Hypothalamus (tissue), 51 donors: Measurements from ENCODE around the gene SLC25A21.
"Not testable (repeated sequence)": the region's sequence is repeated elsewhere in the genome, so short reads cannot be mapped to it uniquely, and the experiment has no call there.

Experiments
- DNase-seq, 51 donors: peaks; one replicate each; lab custom pipeline; 2025; lab: John Stamatoyannopoulos, UW

The SLC25A21 gene

GRCh38 chr14:36900846-36901245, 271.6 kb downstream of the SLC25A21 start:
- no peak for DNase-seq

- not testable (repeated sequence) for DNase-seq
These were observed 276.1 kb downstream of the SLC25A21 start for GRCh38 chr14:36896300-36896699.

GRCh38 chr14:36884049-36884448, 288.4 kb downstream of the SLC25A21 start:
- DNase-seq = no peak

- DNase-seq = no peak
These were observed 292.1 kb downstream of the SLC25A21 start for GRCh38 chr14:36880276-36880675.

- no peak for DNase-seq
These were observed 292.8 kb downstream of the SLC25A21 start for GRCh38 chr14:36879558-36879957.

GRCh38 chr14:36874396-36875138, 297.8 kb downstream of the SLC25A21 start:
- DNase-seq = no peak

- DNase-seq = no peak
These were observed 301.6 kb downstream of the SLC25A21 start for GRCh38 chr14:36870776-36871175.

- DNase-seq = no peak
These were observed 303.3 kb downstream of the SLC25A21 start for GRCh38 chr14:36869125-36869524.

- DNase-seq = no peak
These were observed 305.5 kb downstream of the SLC25A21 start for GRCh38 chr14:36866867-36867266.

GRCh38 chr14:36863271-36863670, 309.1 kb downstream of the SLC25A21 start:
- DNase-seq = no peak

GRCh38 chr14:36862237-36862636, 310.2 kb downstream of the SLC25A21 start:
- DNase-seq = not testable (repeated sequence)

- no peak for DNase-seq
These were observed 311.6 kb downstream of the SLC25A21 start for GRCh38 chr14:36860831-36861230.

GRCh38 chr14:36859119-36859518, 313.3 kb downstream of the SLC25A21 start:
- DNase-seq = no peak

- no peak for DNase-seq
These were observed 314.5 kb downstream of the SLC25A21 start for GRCh38 chr14:36857842-36858445.

GRCh38 chr14:36857136-36857535, 315.3 kb downstream of the SLC25A21 start:
- DNase-seq = no peak

GRCh38 chr14:36856095-36856878, 316.1 kb downstream of the SLC25A21 start:
- DNase-seq = no peak

GRCh38 chr14:36855396-36855795, 317.0 kb downstream of the SLC25A21 start:
- no peak for DNase-seq

GRCh38 chr14:36852981-36853691, 319.3 kb downstream of the SLC25A21 start:
- no peak for DNase-seq

- no peak for DNase-seq
These were observed 324.2 kb downstream of the SLC25A21 start for GRCh38 chr14:36848213-36848612.

GRCh38 chr14:36847366-36847765, 325.0 kb downstream of the SLC25A21 start:
- no peak for DNase-seq
